ENCODE measurements around the gene CASP9. TPM values are rescaled to one million over a fixed set of nuclear protein-coding genes. Genes with fewer than 3 reads are reported as not detected.
"Not testable (repeated sequence)": the region's sequence is repeated elsewhere in the genome, so short reads cannot be mapped to it uniquely, and the experiment has no call there.

Gene CASP9
- total and polyA plus RNA-seq, 4 donors, result 7.6 to 25.3 (median 9.3) TPM

DNA sequence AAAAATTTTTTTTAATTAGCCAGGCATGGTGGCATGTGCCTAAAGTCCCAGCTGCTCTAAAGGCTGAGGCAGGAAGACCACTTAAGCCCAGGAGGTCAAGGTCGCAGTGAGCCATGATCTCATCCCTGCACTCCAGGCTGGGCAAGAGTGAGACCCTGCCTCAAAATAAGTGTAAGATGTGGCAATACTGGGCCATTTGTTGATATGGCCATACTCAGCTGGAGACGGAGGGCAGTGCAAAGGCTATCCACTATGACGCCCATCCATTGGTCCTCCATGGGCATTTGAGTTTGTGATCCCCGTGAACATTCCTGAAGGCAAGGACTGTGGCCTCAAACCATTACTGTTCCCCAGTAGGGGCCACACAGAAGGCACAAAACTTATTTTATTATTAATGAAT, 1.5 kb downstream of the CASP9 start:
- no peaks in the 10 kb centered on the region for H3K36me3 ChIP-seq (ENCODE audit: control insufficient read depth in 1 of 2, insufficient read depth in 2 of 2, low read length in 1 of 2)
- H3K4me1 ChIP-seq (ENCODE audit: control insufficient read depth in 1 of 2, insufficient read depth in 2 of 2, low read length in 2 of 2), result no peaks in the 10 kb centered on the region
- ATAC-seq (ENCODE audit: low FRiP score) (no peak), DNase-seq (peak in 1 of 2 donors; percentile 28)
- no peak overlapping the region for H3K4me3 ChIP-seq (ENCODE audit: low read length in 2 of 2)
- H3K9me3 ChIP-seq (ENCODE audit: control insufficient read depth, low read length), result no peaks in the 10 kb centered on the region
- H3K27ac ChIP-seq (ENCODE audit: low read depth in 1 of 2, low read length in 2 of 2), result no peak overlapping the region
- intact Hi-C loops (cut with DNase I), result loop anchor here (10.0 kb wide), 1 partner anchor 198 kb away; no protein-coding TSS in a partner anchor
- WGBS, 2 donors, result 98 to 100% methylated on average over 4 of the region's 4 CpGs
- no peaks in the 10 kb centered on the region for H3K27me3 ChIP-seq (ENCODE audit: control insufficient read depth in 1 of 2, insufficient read depth in 2 of 2, low read length in 1 of 2)

DNA sequence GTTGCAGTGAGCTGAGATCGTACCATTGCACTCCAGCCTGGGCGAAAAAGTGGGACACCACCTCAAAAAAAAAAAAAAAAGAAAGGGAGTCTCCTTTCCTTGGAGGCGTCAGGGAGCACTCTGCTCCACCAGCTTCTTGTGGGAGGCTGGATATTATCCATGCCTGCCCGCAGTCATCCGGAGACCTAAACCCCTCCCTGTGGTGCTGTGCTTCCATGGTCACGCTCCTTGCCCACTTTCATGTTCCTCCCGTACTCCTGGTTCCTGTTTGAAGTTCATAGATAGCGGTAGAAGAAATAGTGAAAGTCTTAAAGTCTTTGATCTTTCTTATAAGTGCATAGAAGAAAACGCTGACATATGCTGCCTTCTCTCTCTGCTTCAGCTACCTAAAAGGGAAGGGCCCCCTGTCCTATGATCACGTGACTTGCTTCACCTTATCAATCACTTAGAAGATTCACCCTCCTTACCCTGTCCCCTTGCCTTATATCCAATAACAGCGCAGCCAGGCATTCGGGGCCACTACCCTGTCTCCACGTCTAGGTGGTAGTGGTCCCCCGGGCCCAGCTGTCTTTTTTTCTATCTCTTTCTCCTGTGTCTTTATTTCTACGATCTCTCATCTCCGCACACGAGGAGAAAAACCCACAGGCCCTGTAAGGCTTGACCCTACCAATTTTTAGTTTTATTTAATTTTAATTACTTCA, 2.7 kb downstream of the CASP9 start:
- H3K27ac ChIP-seq (ENCODE audit: low read depth in 1 of 2, low read length in 2 of 2); H3K27me3 ChIP-seq (ENCODE audit: control insufficient read depth in 1 of 2, insufficient read depth in 2 of 2, low read length in 1 of 2); H3K36me3 ChIP-seq (ENCODE audit: control insufficient read depth in 1 of 2, insufficient read depth in 2 of 2, low read length in 1 of 2); H3K9me3 ChIP-seq (ENCODE audit: control insufficient read depth, low read length); ATAC-seq (ENCODE audit: low FRiP score); H3K4me3 ChIP-seq (ENCODE audit: low read length in 2 of 2); H3K4me1 ChIP-seq (ENCODE audit: control insufficient read depth in 1 of 2, insufficient read depth in 2 of 2, low read length in 2 of 2): not testable (repeated sequence)
- intact Hi-C loops (cut with DNase I), result loop anchor here (10.0 kb wide), 1 partner anchor 197 kb away; no protein-coding TSS in a partner anchor
- DNase-seq, result peak in 1 of 2 donors; percentile 42
- WGBS, 2 donors, result 94% methylated on average over 17 of the region's 17 CpGs

GRCh38 chr1:15519625-15520024, 4.4 kb downstream of the CASP9 start:
- Histone ChIP-seq H3K4me1 (ENCODE audit: control insufficient read depth in 1 of 2, insufficient read depth in 2 of 2, low read length in 2 of 2) (no peaks in the 10 kb centered on the region), H3K9me3 (ENCODE audit: control insufficient read depth, low read length) (no peaks in the 10 kb centered on the region), H3K4me3 (ENCODE audit: low read length in 2 of 2) (no peak overlapping the region), H3K27ac (ENCODE audit: low read depth in 1 of 2, low read length in 2 of 2) (no peak overlapping the region), H3K36me3 (ENCODE audit: control insufficient read depth in 1 of 2, insufficient read depth in 2 of 2, low read length in 1 of 2) (peaks cover 0 to 3% of the 10 kb centered on the region in 2 donors), H3K27me3 (ENCODE audit: control insufficient read depth in 1 of 2, insufficient read depth in 2 of 2, low read length in 1 of 2) (no peaks in the 10 kb centered on the region)
- WGBS, 2 donors, result 95 to 97% methylated on average over 3 of the region's 3 CpGs
- DNase-seq, result no peak
- ATAC-seq (ENCODE audit: low FRiP score), result no peak
- intact Hi-C loops (cut with DNase I), result loop anchor here (10.0 kb wide), 1 partner anchor 195 kb away; no protein-coding TSS in a partner anchor

DNA sequence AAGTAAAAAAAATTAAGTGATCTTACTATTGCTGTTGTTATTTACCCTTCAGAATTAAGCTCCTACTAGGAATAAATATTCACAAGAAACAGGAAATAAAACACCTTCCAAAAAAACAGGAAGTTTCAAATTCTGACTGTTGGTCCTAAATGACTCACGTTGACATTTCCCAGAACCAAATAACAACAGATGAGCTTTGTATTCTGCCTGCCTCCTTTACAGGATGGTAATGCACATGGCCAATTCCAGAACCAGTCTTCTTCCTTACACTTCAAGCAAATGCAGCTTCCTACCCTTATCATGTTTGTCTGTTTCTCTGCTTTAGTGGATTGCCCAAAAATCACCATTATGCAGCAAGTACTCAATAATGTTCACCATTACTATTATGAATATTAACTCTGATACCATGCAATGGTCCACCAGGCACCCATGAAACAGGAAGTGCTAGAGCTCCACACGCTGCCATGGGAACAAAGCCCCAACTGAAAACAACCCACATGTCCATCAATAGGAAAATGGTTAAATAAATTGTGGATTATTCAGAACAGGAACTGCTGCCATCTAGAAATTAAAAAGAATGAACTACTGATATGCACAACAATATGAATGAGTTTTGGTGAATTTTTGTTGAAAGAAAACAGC, 8.9 kb downstream of the CASP9 start:
- no peak overlapping the region for H3K27ac ChIP-seq (ENCODE audit: low read depth in 1 of 2, low read length in 2 of 2)
- H3K36me3 ChIP-seq (ENCODE audit: control insufficient read depth in 1 of 2, insufficient read depth in 2 of 2, low read length in 1 of 2), result peaks cover 0 to 3% of the 10 kb centered on the region in 2 donors
- H3K9me3 ChIP-seq (ENCODE audit: control insufficient read depth, low read length), result no peaks in the 10 kb centered on the region
- no peak for DNase-seq
- intact Hi-C loops (cut with DNase I), result no loop called here
- H3K4me1 ChIP-seq (ENCODE audit: control insufficient read depth in 1 of 2, insufficient read depth in 2 of 2, low read length in 2 of 2), result no peaks in the 10 kb centered on the region
- ATAC-seq (ENCODE audit: low FRiP score), result no peak
- WGBS, 2 donors, result 81 to 85% methylated on average over 2 of the region's 2 CpGs
- H3K27me3 ChIP-seq (ENCODE audit: control insufficient read depth in 1 of 2, insufficient read depth in 2 of 2, low read length in 1 of 2), result no peaks in the 10 kb centered on the region
- H3K4me3 ChIP-seq (ENCODE audit: low read length in 2 of 2), result no peak overlapping the region

GRCh38 chr1:15514557-15514956, 9.5 kb downstream of the CASP9 start:
- H3K27me3 ChIP-seq (ENCODE audit: control insufficient read depth in 1 of 2, insufficient read depth in 2 of 2, low read length in 1 of 2); ATAC-seq (ENCODE audit: low FRiP score); H3K4me3 ChIP-seq (ENCODE audit: low read length in 2 of 2); H3K9me3 ChIP-seq (ENCODE audit: control insufficient read depth, low read length); H3K36me3 ChIP-seq (ENCODE audit: control insufficient read depth in 1 of 2, insufficient read depth in 2 of 2, low read length in 1 of 2); H3K27ac ChIP-seq (ENCODE audit: low read depth in 1 of 2, low read length in 2 of 2); H3K4me1 ChIP-seq (ENCODE audit: control insufficient read depth in 1 of 2, insufficient read depth in 2 of 2, low read length in 2 of 2); intact Hi-C loops (cut with DNase I); DNase-seq: not testable (repeated sequence)
- WGBS, 2 donors, result 90 to 92% methylated on average over 5 of the region's 5 CpGs

DNA sequence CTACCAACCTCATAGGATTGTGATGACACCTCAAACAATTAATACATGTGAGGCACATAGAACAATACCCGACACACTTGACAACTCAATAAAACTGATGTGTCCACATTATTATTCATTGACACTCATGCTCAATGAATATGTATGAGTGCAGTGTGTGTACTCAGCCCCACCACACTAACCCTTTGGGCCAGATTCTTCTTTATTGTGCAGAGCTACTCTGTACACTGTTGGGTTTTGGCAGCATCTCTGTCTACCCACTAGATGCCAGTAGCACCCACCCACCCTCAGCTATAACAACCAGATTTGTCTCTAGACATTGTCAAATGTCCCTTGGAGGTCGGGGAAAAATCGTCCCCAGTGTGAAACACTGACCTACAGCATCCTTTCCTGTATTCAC, 10.1 kb downstream of the CASP9 start:
- no peaks in the 10 kb centered on the region for H3K4me1 ChIP-seq (ENCODE audit: control insufficient read depth in 1 of 2, insufficient read depth in 2 of 2, low read length in 2 of 2)
- ATAC-seq (ENCODE audit: low FRiP score) (no peak), DNase-seq (no peak)
- H3K27me3 ChIP-seq (ENCODE audit: control insufficient read depth in 1 of 2, insufficient read depth in 2 of 2, low read length in 1 of 2), result no peaks in the 10 kb centered on the region
- no peak overlapping the region for H3K4me3 ChIP-seq (ENCODE audit: low read length in 2 of 2)
- intact Hi-C loops (cut with DNase I), result no loop called here
- H3K9me3 ChIP-seq (ENCODE audit: control insufficient read depth, low read length), result no peaks in the 10 kb centered on the region
- H3K27ac ChIP-seq (ENCODE audit: low read depth in 1 of 2, low read length in 2 of 2), result no peak overlapping the region
- peaks cover 0 to 3% of the 10 kb centered on the region in 2 donors for H3K36me3 ChIP-seq (ENCODE audit: control insufficient read depth in 1 of 2, insufficient read depth in 2 of 2, low read length in 1 of 2)
- 91 to 92% methylated on average over 3 of the region's 3 CpGs for WGBS, 2 donors

- Histone ChIP-seq H3K4me3 (ENCODE audit: low read length in 2 of 2) (no peak overlapping the region), H3K27me3 (ENCODE audit: control insufficient read depth in 1 of 2, insufficient read depth in 2 of 2, low read length in 1 of 2) (no peaks in the 10 kb centered on the region), H3K4me1 (ENCODE audit: control insufficient read depth in 1 of 2, insufficient read depth in 2 of 2, low read length in 2 of 2) (no peaks in the 10 kb centered on the region), H3K9me3 (ENCODE audit: control insufficient read depth, low read length) (no peaks in the 10 kb centered on the region), H3K27ac (ENCODE audit: low read depth in 1 of 2, low read length in 2 of 2) (no peak overlapping the region), H3K36me3 (ENCODE audit: control insufficient read depth in 1 of 2, insufficient read depth in 2 of 2, low read length in 1 of 2) (peaks cover 0 to 3% of the 10 kb centered on the region in 2 donors)
- WGBS, 2 donors, result 74 to 75% methylated on average over 4 of the region's 4 CpGs
- intact Hi-C loops (cut with DNase I), result no loop called here
- ATAC-seq (ENCODE audit: low FRiP score) (no peak), DNase-seq (no peak)
Measured at GRCh38 chr1:15513192-15513591, 10.8 kb downstream of the CASP9 start.

DNA sequence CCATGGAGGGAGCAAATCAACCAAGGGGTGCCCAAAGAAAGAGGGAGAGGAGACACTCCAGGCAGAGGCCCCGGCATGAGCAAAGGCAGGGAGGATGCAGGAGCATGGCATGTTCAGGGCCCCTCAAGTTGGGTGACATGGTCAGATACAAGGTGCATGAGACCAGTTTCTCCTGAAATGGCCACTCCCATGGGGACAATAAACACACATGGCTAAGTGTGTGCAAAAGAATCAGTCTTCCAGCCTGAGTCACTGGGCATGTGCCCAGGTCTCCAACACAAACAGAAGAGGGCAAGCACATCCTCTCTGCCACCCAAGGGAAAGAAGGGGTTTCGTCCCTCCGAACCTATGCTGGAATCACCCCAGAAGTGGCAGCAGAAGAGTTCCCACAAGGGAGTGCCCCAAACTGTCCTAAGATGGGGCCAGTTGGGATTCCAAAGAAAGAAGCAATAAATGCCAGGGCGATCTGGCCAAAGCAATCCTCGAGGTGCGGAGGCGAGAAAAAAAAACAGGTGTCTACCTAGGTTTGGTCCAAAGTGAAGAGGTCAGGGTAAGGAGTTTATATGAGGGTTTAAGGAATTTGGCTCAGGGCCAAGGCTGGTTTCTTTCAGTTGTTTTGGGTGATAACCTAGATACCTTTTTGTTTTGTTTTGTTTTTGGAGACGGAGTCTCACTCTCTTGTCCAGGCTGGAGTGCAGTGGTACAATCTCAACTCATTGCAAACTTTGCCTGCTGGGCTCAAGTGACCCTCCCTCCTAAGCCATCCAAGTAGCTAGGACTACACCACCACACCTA, 13.2 kb downstream of the CASP9 start:
- H3K4me1 ChIP-seq (ENCODE audit: control insufficient read depth in 1 of 2, insufficient read depth in 2 of 2, low read length in 2 of 2), result no peaks in the 10 kb centered on the region
- WGBS, 2 donors, result 91 to 92% methylated on average over 8 of the region's 8 CpGs
- ATAC-seq (ENCODE audit: low FRiP score) (no peak), DNase-seq (peak in 1 of 2 donors; percentile 54)
- intact Hi-C loops (cut with DNase I), result no loop called here
- H3K9me3 ChIP-seq (ENCODE audit: control insufficient read depth, low read length), result no peaks in the 10 kb centered on the region
- peaks cover 0 to 4% of the 10 kb centered on the region in 2 donors for H3K36me3 ChIP-seq (ENCODE audit: control insufficient read depth in 1 of 2, insufficient read depth in 2 of 2, low read length in 1 of 2)
- no peak overlapping the region for H3K4me3 ChIP-seq (ENCODE audit: low read length in 2 of 2)
- H3K27ac ChIP-seq (ENCODE audit: low read depth in 1 of 2, low read length in 2 of 2), result no peak overlapping the region
- no peaks in the 10 kb centered on the region for H3K27me3 ChIP-seq (ENCODE audit: control insufficient read depth in 1 of 2, insufficient read depth in 2 of 2, low read length in 1 of 2)
